ENCODE results near the gene GALNT7.

DNA sequence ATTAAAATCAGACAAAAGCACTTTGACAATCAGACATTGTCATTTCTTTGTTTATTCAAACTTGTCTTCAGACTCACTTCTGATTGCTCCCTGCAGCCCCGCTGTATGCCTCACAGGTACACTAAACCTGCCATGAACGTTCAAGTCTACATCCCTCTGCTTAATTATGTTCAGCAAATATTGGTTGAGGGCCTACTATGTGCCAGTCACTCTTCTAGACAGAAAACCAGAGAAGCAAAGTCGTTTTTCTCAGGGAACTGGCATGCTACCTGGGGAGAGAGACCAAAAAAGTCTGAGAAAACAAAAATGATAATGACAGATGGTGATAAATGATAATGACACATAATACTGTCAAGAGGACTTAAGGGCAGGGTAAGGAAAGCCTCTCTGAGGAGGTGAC is 146.1 kb downstream of the GALNT7 start:
- TF ChIP-seq CTCF (IDR thresholded peaks at IDR 0.05) (no peak), POLR2A (IDR thresholded peaks at IDR 0.05) (no peak)

Data from tibial nerve (tissue), 3 donors.